ENCODE results near the gene SLC13A2. TPM values are rescaled to one million over a fixed set of nuclear protein-coding genes. Genes with fewer than 3 reads are reported as not detected.

SLC13A2 gene
- total RNA-seq, 1 experiment from 2014 or later = not detected

DNA sequence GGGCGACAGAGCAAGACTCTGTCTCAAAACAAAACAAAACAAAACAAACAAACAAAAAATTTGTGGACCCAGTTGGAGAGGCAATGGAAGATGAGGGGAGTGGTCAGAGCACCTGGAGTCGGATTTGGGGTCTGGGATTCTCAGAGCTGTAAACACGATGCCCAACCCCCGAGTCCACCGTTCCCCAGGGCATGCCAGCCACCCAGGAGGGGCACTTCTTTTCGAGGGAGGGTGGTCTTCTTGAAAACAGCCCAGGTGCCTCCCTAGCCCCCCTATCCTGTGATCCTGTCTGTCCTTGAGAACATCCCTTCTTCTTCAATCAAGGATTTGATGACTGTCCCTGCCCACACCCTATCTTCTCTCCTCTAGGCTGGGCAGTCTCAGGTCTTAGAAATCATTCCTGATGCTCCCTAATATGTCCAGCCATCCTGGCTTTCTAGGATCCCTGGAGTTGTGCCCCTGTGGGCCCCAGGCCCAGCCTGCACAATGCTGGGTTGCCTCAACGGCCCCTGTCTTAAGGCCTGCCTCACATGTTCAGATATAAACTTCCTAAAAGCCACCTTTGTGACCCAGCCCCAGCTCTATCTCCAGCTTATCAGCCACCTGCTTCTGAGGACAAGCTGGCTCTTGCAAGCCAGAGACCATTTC is 3.1 kb upstream of the SLC13A2 start:
- DNase-seq (ENCODE audit: low read depth) = no peak

DNA sequence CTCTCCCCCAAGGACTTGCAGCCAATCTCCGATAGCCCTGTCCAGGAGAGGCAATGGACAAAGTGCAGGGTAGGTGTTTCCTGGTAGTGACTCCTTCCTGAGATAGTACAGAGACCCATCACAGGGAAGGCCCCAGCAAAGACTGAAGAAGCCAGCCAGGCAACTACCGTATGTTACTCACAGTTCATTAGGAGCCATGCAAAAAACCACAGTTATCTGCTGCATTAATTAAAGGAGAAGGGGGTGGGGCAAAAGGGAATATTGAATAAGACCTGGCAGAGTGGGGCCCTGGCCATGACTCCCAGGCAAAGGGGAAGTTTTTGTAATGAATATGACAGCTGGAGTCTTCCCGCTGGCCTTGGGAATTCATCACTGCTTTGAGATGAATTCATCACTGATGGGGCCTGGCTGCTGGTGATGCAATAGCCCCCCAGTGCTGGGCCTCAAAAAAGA is 2.5 kb upstream of the SLC13A2 start:
- DNase-seq (ENCODE audit: low read depth) = no peak

DNA sequence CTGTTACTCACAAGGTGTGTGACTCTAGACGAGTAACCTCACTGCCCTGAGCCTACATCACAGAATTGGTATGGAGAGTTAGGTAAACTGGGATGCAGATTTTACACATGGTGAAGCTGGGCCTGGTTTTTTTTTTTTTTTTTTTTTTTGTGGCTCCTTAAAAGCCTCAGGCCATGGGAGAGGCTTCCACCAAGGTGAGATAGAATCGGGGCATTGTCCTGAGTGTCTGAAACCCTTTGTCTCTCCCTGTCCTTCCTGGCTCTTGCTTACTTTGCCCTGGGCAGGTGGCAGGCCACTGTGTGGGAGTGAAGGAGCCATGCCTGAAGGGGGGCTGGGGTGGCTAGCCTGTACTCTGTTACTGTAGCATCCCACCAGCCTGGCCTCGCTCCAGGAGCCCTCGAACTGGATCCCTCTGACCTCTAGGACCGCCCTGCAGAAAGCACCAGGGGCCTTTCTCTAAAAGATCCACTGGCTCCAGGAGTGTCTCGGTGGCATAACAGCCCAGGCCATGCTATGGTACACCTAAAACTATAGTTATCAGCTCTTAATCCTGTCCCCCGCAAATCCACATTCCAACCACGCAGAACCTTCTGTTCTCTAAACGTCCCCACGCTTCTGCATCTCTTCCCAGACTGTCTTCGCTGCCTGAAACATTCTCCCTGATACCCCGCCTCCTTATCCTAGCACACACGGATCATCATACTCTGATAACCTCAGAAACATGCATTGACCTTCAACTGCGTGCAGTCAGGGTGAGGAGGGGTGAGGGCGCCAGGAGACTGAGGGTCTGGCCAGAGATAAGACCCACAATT is 1.7 kb upstream of the SLC13A2 start:
- no peak for DNase-seq (ENCODE audit: low read depth)

DNA sequence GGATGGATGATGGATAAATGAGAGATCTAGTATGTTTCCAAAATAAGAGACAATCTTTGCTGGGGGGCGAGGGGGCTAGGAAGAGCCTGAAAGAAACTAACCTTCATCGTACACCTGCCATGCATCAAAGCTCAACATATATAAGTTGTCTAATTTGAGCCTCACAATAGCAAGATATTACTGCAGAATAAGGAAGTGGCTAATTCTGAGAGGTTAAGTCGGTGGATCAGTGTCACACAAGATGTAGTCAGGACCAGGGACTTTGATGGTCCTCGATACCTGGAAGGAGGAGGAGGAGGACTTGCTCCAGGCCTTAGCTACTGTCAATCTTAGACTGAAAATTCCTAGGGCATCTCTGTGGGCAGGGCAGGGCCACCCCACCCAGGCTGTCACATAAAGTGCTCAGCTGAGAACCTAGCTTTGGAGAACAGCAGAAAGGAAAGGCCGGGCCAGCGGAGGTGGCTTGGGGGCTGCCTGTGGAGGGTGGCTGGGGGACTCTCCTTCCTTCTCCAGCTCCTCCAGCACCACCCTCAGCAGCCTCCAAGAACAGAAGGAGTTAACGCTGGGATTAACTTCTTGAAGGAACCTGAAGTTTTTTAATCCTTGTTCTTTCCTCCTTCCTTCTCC is 460 bp upstream of the SLC13A2 start:
- no peak for DNase-seq (ENCODE audit: low read depth)

DNA sequence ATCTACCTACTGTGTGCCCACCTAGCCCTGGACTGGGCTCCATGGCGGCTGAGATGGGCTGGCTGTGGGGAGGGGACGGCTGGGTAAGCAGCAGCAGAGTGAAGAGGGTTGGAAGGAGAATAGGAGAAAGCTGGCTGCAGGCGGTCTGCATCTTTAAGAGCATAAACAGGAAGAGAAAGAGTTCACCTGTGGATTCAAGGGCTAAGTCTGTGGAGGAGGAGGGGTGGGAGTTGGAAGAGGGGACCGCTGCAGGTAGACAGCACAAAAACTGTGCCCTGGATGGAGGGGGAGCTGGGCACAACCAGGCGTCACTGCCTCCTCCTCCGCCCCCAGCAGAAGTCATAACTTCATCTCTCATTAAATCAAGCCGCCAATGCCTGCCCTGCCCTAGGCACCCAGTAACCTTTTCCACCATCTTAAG is 677 bp downstream of the SLC13A2 start:
- no peak for DNase-seq (ENCODE audit: low read depth)

DNA sequence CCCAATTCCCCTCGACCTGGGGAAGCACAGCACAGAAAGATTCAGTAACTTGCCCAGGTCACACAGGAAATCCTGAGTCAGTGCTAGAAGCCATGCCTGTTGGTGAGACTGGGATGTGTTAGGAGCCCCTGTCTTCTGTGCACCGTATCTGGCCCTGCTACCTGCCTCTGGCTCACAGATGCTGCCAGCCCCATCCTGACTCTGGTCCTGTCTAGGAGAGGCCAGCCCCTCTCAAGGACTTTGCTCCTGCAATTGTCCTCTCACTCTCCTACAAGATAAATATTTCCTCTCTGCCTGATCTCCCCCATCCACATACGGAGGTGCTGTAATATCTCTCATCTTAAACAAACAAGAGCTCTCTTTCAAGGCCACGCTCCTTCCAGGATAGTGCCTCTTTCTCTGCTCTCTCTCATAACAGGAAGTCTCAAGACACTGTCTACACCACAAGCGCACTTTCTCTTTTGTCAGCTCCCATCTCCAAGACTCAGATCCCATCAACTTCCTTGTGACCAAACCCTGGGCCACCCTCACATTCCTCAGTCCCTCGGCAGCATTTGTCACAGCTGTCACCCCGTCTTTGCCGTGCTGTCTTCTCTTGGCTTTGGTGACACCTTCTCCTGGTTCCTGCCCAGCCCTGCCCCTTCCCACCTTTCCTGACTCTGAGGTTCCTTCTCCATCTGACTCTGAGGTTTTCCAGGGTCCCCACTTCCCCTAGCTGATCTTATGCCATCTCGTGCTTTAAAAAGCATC is 1.9 kb downstream of the SLC13A2 start:
- DNase-seq (ENCODE audit: low read depth) = no peak

DNA sequence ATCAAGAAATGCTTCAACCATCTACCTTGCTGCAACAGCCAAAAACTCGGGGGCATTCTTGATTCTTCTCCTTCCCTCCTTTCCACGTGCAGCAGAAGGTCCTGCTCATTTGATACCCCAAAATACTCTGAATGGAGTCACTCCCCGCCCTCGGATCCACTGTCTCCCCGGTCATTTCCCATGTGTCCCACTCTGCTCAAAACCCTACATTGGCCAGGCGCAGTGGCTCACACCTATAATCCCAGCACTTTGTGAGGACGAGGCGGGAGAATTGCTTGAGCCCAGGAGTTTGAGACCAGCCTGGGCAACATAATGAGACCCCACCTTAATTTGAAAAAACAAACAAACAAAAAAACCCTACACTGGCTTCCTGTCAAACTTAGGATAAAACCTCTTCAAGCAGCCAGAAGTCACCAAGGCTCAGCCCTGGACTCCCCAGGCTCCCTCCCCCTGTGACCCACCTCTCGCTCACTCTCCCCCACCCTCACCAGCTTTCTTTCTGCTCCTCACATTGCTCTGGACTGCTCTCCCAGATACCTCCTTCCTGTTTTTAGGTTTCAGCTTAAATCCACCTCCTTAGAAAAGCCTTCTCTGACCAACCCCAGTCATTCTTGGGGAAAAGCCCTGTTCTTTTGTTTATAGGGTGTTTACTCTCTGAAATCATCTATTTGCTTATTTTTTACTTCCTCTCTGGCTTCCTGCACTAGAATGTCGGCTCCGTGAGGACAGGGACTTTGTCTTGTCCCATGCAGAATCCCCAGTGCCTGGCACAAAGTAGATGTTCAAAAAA is 2.8 kb downstream of the SLC13A2 start:
- no peak for DNase-seq (ENCODE audit: low read depth)

DNA sequence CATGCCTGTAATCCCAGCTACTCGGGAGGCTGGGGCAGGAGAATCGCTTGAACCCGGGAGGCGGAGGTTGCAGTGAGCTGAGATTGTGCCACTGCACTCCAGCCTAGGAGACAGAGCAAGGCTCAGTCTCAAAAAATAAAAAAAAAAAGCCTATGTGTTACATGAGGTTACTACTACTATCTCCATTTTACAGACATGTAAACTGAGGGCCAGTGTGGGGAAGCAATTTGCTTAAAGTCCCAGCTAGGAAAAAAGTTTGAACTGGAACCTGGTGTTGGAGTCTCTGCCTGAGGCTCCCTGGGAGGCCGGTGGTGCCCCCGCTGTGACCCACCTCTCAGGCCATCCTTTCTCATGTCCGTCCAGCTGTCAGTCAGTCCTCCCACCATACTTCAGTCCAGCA is 4.5 kb downstream of the SLC13A2 start:
- no peak for DNase-seq (ENCODE audit: low read depth)

DNA sequence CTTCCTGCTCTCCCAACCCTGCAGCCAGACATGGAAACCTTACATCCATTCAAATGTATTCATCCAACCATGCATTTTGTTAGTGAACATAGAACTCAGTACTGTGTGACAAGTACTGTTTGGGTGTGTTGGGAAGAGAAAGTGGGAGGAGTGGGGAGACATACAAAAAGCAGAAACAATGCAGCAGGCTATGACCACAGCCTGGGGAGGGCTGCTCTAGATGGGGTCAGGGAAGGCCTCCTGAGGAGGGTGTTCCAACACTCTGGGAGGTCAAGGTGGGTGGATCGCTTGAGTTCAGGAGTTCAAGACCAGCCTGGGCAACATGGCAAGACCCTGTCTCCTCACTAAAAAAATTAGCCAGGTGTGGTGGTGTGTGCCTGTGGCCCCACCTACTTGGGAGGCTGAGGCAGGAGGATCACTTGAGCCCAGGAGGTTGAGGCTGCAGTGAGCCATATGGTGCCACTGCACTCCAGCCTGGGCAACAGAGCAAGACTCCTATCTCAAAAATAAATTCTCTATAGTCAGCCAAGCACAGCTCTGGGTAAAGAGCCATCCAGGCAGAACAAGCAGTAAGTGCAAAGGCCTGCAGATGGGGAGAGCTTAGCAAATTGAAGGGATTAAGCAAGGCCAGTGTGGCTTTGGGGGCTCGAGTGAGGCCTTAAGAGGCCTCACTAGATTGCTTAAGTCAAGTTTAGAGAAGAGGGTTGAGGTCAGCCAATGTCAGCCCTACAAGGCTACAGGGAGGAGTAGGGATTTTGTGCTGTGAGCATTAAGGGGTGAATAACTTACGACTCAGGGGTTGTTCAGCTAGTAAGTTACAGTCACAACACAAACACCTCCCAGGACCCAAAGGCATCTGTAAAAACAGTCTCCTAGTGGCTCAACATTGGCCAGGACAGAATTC is 5.5 kb downstream of the SLC13A2 start:
- DNase-seq (ENCODE audit: low read depth) = no peak

DNA sequence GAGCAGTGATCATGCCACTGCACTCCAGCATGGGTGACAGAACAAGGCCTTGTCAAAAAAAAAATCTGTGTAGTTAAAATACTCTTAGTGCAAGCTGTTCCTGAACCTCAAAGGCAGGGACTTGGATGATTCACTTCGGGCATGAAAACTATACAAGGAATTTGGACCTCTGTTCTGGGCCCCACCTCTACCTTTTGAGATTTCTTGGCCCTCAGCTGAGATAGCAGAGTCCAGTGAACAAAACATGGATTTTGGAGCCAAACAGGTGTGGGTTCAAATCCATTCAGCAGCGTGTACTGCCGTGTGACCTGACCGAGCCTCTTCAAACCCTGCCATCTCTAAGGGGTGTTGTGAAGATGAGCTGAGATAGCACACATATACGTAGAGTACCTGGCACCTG is 6.8 kb downstream of the SLC13A2 start:
- no peak for DNase-seq (ENCODE audit: low read depth)

DNA sequence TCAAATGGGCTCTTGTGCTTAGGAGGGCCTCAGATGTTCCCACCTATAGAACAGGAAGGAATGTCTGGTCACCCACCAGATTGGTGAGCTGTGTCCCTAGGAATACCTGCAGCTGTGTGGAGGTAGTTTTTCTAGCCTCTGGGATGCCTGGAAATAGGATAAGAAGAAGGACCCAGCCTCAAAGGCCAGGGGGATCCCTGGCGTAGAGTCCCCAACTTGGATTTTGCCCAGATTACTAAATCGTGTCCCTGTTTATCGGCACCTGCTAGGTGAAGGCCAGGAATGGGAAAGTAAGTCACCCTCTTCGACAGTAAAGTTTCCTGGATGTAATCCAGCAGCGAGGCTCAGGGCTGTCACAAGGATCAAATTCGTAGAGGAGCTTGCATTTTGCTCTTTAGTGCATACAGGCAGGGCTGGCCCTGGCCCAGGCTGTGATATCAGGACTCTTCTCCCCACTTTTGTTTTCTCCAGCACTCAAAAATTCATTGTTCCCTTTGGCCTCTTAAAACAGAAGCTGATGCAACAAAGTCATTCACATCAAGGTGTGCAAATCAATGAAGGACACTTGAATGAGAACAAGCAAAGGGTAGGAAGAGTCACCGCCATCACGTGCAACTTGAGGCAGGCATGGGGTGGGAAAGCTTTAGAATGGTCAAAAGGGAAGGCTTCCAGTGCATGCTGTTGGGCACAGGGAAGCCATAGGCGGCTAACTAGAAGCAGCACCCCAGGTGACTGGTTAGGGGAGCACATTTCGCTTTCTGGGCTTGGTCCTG is 7.5 kb downstream of the SLC13A2 start:
- DNase-seq (ENCODE audit: low read depth) = no peak

DNA sequence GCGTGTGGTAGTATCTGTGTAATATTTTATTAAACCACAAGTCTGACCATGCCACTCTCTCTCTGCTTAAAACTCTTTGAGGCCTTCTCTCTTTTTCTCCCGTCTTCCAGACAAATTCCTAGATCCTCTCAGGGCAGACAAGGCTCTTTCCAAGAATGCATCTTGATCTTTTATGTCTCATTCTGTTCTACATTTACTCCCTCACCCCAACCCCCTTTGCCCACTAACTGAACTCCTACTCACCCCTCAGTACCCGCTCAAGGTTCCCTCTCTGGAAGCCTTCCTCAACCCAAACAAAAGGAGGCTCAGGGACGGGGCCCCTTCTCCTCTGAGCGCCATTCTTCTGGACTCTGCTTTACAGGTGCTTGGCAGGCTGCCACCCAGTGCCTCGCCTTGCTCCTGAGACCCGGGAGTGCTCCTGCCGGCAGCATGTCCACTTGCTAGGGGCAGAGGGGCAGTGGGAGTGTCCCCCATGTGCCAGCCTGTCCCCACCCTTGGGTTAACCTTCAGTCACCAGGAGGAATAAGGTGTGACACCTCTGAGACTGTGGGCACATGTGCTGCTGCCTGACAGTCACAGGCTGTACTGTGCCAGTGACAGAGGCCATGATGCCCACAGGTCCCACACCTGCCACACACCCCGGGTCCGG is 9.2 kb downstream of the SLC13A2 start:
- no peak for DNase-seq (ENCODE audit: low read depth)

DNA sequence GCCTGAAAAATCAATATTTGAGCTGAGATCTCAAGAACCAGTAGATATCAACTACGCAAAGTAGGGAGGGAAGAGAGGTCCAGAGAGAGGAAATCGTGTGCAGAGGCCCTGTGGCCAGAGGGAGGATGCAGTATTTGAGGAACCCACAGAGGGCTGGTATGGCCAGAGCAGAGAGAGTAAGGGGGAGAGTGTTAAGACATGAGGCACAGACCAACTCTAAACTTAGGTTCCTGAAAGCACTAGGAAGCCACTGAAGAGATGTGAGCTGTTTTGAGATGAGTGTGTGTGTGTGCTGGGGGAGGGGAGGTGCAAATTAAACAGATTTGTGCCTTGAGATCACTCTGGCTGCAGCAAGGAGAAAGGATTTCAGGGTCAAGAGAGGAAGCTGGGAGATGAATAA is 10.9 kb downstream of the SLC13A2 start:
- no peak for DNase-seq (ENCODE audit: low read depth)

DNA sequence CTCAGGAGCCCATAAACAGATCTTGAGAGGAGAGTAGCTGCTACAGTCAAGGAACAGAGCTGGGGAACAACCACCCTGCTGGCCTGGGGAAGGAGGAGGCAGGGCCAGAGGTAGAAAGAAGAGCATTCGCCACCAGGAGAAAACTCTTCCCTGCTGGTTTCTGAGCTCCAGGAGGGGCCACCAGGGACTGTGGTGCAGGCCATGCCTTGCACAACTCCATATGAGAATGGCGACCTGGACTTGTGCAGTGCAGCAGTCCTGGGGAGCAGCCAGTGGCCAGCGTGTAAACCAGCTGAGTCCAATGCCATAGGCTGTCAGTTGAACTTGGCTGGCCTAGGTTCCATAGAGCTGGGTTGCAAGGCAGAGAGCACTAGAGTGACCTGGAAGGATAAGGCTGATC is 11.6 kb downstream of the SLC13A2 start:
- no peak for DNase-seq (ENCODE audit: low read depth)

DNA sequence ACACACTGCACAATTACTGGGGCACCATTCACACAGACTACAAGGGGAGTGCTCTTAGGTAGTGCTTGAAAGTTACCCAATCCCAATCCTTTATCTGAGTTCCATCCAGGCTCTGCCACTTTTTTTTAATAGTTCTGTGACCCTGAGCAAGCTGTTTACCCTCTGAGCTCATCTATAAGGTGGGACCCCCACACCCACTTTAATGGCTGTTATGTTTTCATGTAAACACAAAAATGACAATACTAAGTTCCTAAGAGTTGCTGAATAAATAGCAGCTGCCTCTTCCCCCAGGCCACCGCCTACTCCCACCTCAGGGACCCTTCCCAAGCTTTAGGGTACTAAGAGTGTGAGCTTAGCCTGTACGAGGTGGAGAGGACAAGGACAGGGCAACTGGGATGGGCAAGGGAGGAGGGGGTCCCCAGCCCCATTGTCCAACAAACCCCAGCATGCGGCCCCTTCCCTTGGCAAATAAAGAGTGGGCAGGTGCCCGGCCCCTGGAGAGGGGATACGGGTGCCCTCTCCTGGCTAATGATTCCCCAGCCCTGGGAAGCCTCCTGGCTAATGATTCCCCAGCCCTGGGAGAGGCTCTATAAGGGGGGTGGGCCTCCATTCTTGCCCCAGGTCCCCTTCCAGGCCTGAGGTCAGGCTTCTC is 14.6 kb downstream of the SLC13A2 start:
- no peak for DNase-seq (ENCODE audit: low read depth)

DNA sequence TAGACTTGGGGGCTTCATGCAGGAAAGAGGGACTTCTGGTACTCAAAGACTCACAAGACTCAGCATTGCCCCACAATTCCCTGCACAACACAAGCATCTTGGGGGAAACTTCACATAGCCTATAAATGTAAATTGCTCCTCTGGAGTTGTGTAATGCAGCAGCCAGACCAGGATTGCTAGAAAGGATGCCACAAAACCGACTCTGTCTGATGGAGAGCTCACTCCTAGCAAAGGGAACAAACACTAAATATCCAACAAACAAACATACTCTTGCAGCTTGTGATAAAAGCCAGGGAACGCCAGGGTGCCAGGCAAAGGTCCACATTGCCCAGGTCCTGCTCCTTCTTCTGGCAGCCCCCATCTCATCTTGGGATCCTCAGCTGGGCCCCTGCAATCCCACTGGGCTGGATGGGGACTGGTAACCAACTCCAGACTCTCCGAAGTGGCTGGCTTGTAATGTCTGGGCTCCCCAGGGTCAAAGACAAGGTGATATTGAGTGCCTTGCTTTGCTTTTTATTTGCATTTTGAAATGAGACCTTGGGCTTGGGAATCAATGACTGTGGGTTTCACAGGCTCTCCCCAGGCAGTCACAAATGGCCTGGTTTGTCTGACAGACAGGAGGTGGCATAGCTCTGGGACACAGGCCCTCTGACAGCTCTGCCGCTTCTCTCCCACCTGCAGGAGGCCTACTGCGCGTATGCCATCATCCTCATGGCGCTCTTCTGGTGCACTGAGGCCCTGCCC is 15.3 kb downstream of the SLC13A2 start:
- no peak for DNase-seq (ENCODE audit: low read depth)

DNA sequence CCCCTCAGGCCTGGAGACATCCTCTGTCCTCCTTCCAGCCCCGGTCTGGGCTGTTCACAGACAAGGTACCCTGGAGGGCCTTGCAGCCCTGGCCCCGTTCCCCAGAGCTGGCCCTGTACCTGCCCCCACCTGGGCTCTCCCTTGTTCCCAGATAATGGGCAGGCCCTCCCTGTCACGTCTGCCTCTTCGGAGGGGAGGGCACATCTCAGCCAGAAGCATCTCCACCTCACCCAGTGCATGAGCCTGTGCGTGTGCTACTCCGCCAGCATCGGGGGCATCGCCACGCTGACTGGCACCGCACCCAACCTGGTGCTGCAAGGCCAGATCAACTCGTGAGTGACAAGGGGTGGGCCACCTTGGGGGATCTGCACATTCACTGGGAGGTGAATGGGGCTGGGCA is 17.8 kb downstream of the SLC13A2 start:
- no peak for DNase-seq (ENCODE audit: low read depth)

DNA sequence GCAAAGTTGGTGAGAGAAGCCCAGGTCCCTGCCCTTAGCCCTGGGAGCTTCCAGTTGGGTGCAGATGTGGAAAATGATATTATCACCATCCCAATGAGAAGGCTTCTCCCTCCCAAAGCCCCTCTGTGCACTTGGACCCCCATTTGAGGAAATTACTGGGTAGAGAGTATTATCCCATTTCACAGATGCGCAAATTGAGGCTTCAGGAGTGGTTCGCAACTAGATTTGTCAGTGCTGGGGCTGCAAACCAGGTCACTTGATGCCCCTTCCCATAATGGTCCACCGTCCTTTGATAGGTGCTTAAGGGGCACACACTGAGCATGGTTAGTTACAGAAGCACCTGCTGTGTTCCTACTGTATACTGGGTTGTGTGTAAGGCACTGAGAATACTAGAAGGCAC is 18.4 kb downstream of the SLC13A2 start:
- DNase-seq (ENCODE audit: low read depth) = no peak

Data from M059J (cell line).